GM12873 (cell line): ENCODE measurements around the gene HRG.

Experiments
- TF ChIP-seq, protein P1 (sequence below): IDR thresholded peaks from 2 replicates; pipeline ENCODE4 v1.5.1; 2012; ENCODE audit warnings: low read depth, mild to moderate bottlenecking, moderate library complexity, low read length, control low read depth; ENCODE audit not compliant: insufficient read depth; ENCODE audit errors: missing control alignments

HRG gene

DNA sequence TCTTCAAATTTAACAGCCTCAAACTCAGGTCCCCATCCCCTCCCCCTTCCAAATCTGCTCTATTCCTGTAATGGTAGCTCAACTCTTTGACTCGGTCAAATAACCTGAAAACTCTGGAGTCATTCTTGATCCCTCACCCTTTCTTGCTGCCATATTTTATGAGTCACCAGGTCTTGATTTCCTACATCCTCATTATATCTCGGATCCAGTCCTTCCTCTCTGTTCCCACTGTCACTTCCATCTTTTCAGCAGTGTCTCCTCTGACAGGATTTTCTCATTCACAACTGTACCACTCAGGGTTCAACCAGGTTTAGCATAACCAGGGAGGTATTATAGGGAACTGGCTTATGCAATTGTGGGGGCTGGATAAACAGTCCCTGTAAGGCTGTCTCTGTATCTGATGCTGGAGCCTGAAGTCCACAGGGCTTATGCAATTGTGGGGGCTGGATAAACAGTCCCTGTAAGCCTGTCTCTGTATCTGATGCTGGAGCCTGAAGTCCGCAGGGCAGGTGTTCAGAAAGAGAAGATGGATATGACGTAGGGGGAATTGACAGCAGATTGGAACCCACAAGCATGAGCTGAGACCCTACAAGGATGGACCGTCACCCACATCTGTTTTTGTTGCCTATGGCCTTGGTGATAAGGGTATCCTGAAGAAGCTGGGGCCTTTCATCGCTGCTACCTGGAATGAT is 34.7 kb upstream of the HRG start:
- TF ChIP-seq, protein P1, sequence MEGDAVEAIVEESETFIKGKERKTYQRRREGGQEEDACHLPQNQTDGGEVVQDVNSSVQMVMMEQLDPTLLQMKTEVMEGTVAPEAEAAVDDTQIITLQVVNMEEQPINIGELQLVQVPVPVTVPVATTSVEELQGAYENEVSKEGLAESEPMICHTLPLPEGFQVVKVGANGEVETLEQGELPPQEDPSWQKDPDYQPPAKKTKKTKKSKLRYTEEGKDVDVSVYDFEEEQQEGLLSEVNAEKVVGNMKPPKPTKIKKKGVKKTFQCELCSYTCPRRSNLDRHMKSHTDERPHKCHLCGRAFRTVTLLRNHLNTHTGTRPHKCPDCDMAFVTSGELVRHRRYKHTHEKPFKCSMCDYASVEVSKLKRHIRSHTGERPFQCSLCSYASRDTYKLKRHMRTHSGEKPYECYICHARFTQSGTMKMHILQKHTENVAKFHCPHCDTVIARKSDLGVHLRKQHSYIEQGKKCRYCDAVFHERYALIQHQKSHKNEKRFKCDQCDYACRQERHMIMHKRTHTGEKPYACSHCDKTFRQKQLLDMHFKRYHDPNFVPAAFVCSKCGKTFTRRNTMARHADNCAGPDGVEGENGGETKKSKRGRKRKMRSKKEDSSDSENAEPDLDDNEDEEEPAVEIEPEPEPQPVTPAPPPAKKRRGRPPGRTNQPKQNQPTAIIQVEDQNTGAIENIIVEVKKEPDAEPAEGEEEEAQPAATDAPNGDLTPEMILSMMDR = no peak

GRCh38 chr3:186633481-186633880 is 32.3 kb upstream of the HRG start:
- TF ChIP-seq, protein P1 = no peak

DNA sequence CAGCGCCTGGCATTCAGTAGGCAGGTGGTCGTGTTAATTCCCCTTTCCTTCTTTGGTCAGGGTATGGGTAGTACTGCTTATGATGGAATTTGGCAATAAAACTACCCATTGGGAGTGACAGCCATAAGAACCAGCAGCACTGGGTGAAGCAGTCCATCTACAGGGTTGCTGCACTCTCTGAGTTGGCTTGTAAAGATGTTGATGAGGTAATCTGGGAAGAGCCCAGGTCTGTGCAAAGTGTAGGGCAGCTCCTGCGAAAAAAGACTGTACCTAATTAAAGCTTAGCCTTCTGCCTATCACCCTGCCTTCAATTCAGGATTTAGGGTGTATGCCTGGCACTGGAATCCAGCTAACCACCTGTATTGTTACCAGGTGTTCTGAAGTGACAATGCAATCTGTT is 30.3 kb upstream of the HRG start:
- TF ChIP-seq, protein P1 = no peak

DNA sequence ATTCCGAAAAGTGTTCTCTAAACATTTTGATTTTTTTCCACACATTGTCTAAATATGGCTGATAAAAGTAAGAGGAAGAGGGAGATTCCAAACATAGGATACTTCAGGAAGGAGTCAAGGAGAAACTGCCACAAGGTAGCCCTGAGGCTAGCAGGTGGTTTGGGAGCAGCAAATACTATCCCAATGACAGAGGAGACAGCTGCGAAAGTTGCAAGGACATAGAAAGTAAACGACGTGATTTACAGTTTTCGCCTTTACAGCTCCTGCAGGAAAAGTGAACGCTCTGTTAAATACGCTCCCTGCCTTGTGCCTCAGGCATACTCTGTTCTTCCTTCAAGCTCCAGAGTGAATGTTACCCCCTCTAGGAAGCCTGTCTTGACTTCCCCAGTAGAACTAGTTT is 29.3 kb upstream of the HRG start:
- TF ChIP-seq, protein P1 = no peak

DNA sequence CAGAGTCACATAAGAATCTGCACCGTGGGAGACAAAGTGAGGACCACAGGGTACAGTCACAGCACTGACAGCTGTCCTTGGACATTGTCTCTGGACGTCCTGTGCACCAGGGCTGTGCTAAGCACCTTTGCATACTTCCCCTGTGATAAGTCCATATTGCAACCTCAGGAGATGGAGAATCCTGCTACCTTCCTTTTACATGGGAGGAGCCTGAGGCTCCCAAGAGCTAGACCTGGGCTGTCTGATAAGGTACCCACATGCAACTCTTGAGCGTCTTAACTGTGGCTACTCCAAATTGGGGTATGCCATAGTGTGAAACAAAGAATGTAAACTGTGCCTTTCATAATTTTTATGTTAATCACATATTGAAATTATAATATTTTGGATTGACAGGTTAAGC is 28.1 kb upstream of the HRG start:
- TF ChIP-seq, protein P1 = no peak

GRCh38 chr3:186638259-186638658 is 27.6 kb upstream of the HRG start:
- TF ChIP-seq, protein P1 = no peak

- TF ChIP-seq, protein P1 = no peak
Observed at GRCh38 chr3:186639778-186640472, 25.9 kb upstream of the HRG start, which contains the start of gene FETUB. FETUB (plus strand) TSS chr3:186640399; CDS start chr3:186640461, 62 bp downstream.
